HepG2 (cell line): ENCODE results near the gene SLC4A9. TPM values are rescaled to one million over a fixed set of nuclear protein-coding genes. Genes with fewer than 3 reads are reported as not detected.
A peak's percentile ranks its signal among the peaks of the same experiment; 100 is the strongest.

Experiments
- ATAC-seq: fragments of 200-7000 bp; cut with Tn5 transposase; 3 replicates; pipeline ENCODE4 v1.9.1; 2020; ENCODE audit warnings: mild to moderate bottlenecking, moderate library complexity
- BruUV-seq: library from RNA; stranded (reverse); fragments of 400-500 nt; replicated peaks from 2 replicates; lab custom pipeline; 2021; lab: Mats Ljungman, UMichigan
- CTCF ChIA-PET: fragments of 300-600 bp; formaldehyde crosslinking; extraction: SDS; loops from one replicate; lab custom pipeline; 2021; ENCODE audit warnings: low total read pairs, inconsistent platforms, low intra/inter-chr PET ratio; lab: Yijun Ruan, JAX
- POLR2A ChIA-PET: fragments of 350-600 bp; sonication (Branson Sonifier 250); formaldehyde crosslinking; loops from one replicate; lab custom pipeline; 2020; ENCODE audit warnings: antibody characterized with exemption, inconsistent platforms; lab: Yijun Ruan, JAX
- DNase-seq: peaks from one replicate; pipeline ENCODE4 v3.0.0-alpha.2; 2015; ENCODE audit warnings: low spot score
- FAIRE-seq: peaks from 3 replicates; lab custom pipeline; 2011; peaks lifted over from hg19 to GRCh38; lab: Jason Lieb, UNC
- H2AFZ ChIP-seq: one replicate; pipeline ENCODE4 v1.6.1; 2011; ENCODE audit warnings: low read length, inconsistent platforms
- H3K27ac ChIP-seq: fragments of 300-600 bp; 3 replicates; pipeline ENCODE4 v1.8.0; 2011; ENCODE audit warnings: mixed run types, mild to moderate bottlenecking, mixed read lengths, low read length, inconsistent platforms; ENCODE audit not compliant: insufficient read depth; ENCODE audit errors: extremely low read length
- H3K27me3 ChIP-seq, 2 experiments: fragments of 200-600 bp in 1 of 2; 2 replicates in 1 of 2; 3 replicates in 1 of 2; pipeline versions ENCODE4 v1.6.0 to v1.8.0; 2011; ENCODE audit warnings: low read length in 2 of 2, mild to moderate bottlenecking in 2 of 2, moderate library complexity in 2 of 2, inconsistent platforms in 1 of 2; ENCODE audit not compliant: insufficient read depth in 2 of 2, control insufficient read depth in 1 of 2
- H3K36me3 ChIP-seq, 2 experiments: fragments of 200-600 bp in 1 of 2; replicated peaks in 1 of 2; 2 replicates in 1 of 2; 3 replicates in 1 of 2; pipeline versions ENCODE4 v1.5.1 to v1.8.0; 2011; ENCODE audit warnings: low read length in 2 of 2, inconsistent platforms in 1 of 2; ENCODE audit not compliant: insufficient read depth in 2 of 2, control insufficient read depth in 1 of 2
- H3K4me1 ChIP-seq: 2 replicates; pipeline ENCODE4 v1.5.1; 2012; ENCODE audit warnings: low read length, inconsistent platforms; ENCODE audit not compliant: insufficient read depth
- H3K4me2 ChIP-seq: 2 replicates; pipeline ENCODE4 v1.6.0; 2011; ENCODE audit warnings: low read depth, low read length, inconsistent platforms
- H3K4me3 ChIP-seq, 3 experiments: fragments of 200-600 bp in 1 of 3; sonication (generic), shearing (Covaris generic) in 1 of 3; replicated peaks in 1 of 3; 2 replicates each; pipeline ENCODE4 v1.5.1; 2011 to 2016; ENCODE audit warnings: low read length in 3 of 3, inconsistent platforms in 2 of 3, low read depth in 2 of 3, mild to moderate bottlenecking in 2 of 3, control low read depth in 1 of 3, mixed read lengths in 1 of 3; ENCODE audit not compliant: insufficient read depth in 1 of 3
- H3K79me2 ChIP-seq: one replicate; pipeline ENCODE4 v1.6.1; 2011; ENCODE audit warnings: low read length, inconsistent platforms; ENCODE audit not compliant: insufficient read depth
- H3K9ac ChIP-seq: 2 replicates; pipeline ENCODE4 v1.6.0; 2011; ENCODE audit warnings: mild to moderate bottlenecking, low read depth, low read length, inconsistent platforms; ENCODE audit not compliant: insufficient read depth
- H3K9me3 ChIP-seq: 2 replicates; pipeline ENCODE4 v1.5.1; 2012; ENCODE audit warnings: mild to moderate bottlenecking, low read length
- H4K20me1 ChIP-seq: 2 replicates; pipeline ENCODE4 v1.6.0; 2011; ENCODE audit warnings: inconsistent platforms, mild to moderate bottlenecking, low read length, moderate library complexity; ENCODE audit not compliant: insufficient read depth
- AGO2 ChIP-seq: fragments of 200-400 bp; formaldehyde crosslinking; optimal IDR thresholded peaks from 2 replicates; pipeline ENCODE3; 2017; ENCODE audit warnings: mild to moderate bottlenecking, low read depth, low read length, moderate library complexity
- BCL3 ChIP-seq: sonication (generic); formaldehyde crosslinking; IDR thresholded peaks from 2 replicates; pipeline ENCODE4 v1.5.1; 2020; ENCODE audit warnings: mild to moderate bottlenecking, missing genetic modification reagents, moderate library complexity
- FOSL2 ChIP-seq: sonication (generic); formaldehyde crosslinking; IDR thresholded peaks from 2 replicates; pipeline ENCODE4 v1.4.0; 2020; ENCODE audit warnings: missing genetic modification reagents
- GATAD2A ChIP-seq: IDR thresholded peaks from 2 replicates; pipeline ENCODE4 v1.6.1; 2016
- IRX3 ChIP-seq: sonication (generic); formaldehyde crosslinking; IDR thresholded peaks from 2 replicates; pipeline ENCODE4 v1.8.1; 2023; ENCODE audit warnings: mild to moderate bottlenecking, low read depth, missing genetic modification reagents, borderline replicate concordance
- NFYB ChIP-seq: sonication (generic); formaldehyde crosslinking; IDR thresholded peaks from 2 replicates; pipeline ENCODE4 v1.4.0; 2020; ENCODE audit warnings: missing genetic modification reagents
- RFX5 ChIP-seq: IDR thresholded peaks from 2 replicates; pipeline ENCODE4 v1.6.1; 2011; ENCODE audit warnings: low read depth, low read length, improper control_type of control experiment
- RNF2 ChIP-seq: fragments of 450-650 bp; conservative IDR thresholded peaks from 2 replicates; pipeline ENCODE4 v1.6.1; 2016; ENCODE audit warnings: low read depth
- SPEN ChIP-seq: sonication (generic); formaldehyde crosslinking; IDR thresholded peaks from 2 replicates; pipeline ENCODE4 v1.5.1; 2020; ENCODE audit warnings: low read depth, mild to moderate bottlenecking, missing genetic modification reagents
- THAP8 ChIP-seq: sonication (generic); formaldehyde crosslinking; IDR thresholded peaks from 2 replicates; pipeline ENCODE4 v1.5.1; 2020; ENCODE audit warnings: missing genetic modification reagents, mild to moderate bottlenecking, borderline replicate concordance
- ZBTB7B ChIP-seq: sonication (generic); formaldehyde crosslinking; IDR thresholded peaks from 2 replicates; pipeline ENCODE4 v1.4.0; 2020; ENCODE audit warnings: missing genetic modification reagents
- ZNF10 ChIP-seq: sonication (generic); formaldehyde crosslinking; IDR thresholded peaks from 2 replicates; pipeline ENCODE4 v1.4.0; 2020; ENCODE audit warnings: mild to moderate bottlenecking, low read depth, missing genetic modification reagents, borderline replicate concordance
- ZNF329 ChIP-seq: sonication (generic); formaldehyde crosslinking; IDR thresholded peaks from 2 replicates; pipeline ENCODE4 v1.9.0; 2021; ENCODE audit warnings: low read depth, mild to moderate bottlenecking, missing genetic modification reagents
- ZNF550 ChIP-seq: sonication (generic); formaldehyde crosslinking; IDR thresholded peaks from 2 replicates; pipeline ENCODE4 v1.4.0; 2020; ENCODE audit warnings: mild to moderate bottlenecking, missing genetic modification reagents, borderline replicate concordance
- WGBS: methylation state at CpG from one replicate; pipeline ENCODE4 v1.1.6; 2017; ENCODE audit warnings: low lambda C conversion rate; 5-methylcytosine and 5-hydroxymethylcytosine counted together
- in situ Hi-C: cut with HindIII; loops from 2 replicates; pipeline ENCODE4 v1.10.0; 2017; ENCODE audit warnings: low pct_unique_long_range_greater_than_20kb; ENCODE audit not compliant: extremely low pct_ligation_motif_present
- intact Hi-C: fragments of 100-400 bp; cut with micrococcal nuclease; formaldehyde crosslinking; loops from one replicate; pipeline ENCODE4 v1.10.0; 2022; ENCODE audit not compliant: unreplicated experiment
- polyA plus RNA-seq, 8 experiments: library from polyadenylated mRNA; depleted of rRNA in 3 of 8; stranded (reverse) in 7 of 8; unstranded in 1 of 8; fragments of >200 nt; fragmentation: Illumina TruSeq in 4 of 8; extraction: Trizol in 4 of 8; gene quantifications; 2 replicates each; pipeline versions ENCODE4 v1.2.1 to v1.2.3, GENCODE V29; 2011 to 2016; ENCODE audit warnings: low read depth in 4 of 8, missing spikeins in 1 of 8, mixed read lengths in 1 of 8; ENCODE audit not compliant: insufficient read depth in 1 of 8
- total RNA-seq, 5 experiments: library from RNA; depleted of rRNA; stranded (reverse); fragments of >200 nt; fragmentation: Illumina TruSeq; extraction: Trizol; gene quantifications; 2 replicates each; pipeline ENCODE4 v1.2.3, GENCODE V29; 2016; ENCODE audit warnings: low read depth in 1 of 5
- TF ChIP-seq, protein P1 (sequence below): IDR thresholded peaks from 2 replicates; pipeline ENCODE4 v1.6.1; 2016; ENCODE audit warnings: low read depth, missing genetic modification reagents, missing compliant biosample characterization

SLC4A9 gene
- total and polyA plus RNA-seq, 2 of the 13 experiments (the other 11 are each of a cell fraction or from before 2014, with no cell fraction given), result not detected

DNA sequence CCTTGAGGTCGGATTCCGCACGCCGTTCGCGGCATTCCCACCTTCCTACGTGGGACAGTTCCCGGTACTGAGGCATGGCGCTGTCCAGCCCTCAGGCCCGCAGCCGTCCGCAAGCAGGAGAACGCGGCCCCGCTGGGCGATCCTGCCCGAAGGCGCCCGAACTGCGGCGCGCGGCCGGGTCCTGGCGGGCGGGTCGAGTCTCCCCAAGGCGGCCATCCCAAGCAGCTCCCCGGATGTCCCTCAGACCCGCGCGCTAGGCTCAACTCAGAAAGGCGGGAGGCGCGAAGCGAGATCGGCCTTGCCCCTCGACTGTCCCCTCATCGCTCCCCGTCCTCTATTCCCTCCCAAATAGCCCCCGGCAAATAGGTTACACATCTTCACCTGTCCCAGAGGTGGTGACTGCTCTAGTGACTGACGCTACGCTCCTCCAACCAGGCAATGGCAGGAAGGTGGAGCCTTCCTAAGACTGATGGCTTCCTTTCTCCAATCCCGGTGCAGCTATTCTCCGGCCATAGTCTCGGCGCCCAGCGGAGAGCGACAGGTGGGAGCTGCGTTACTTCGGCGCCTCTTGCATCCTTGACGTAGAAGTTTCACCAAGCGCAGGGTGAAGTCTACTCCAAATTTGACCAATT, 40.9 kb downstream of the SLC4A9 start:
- in situ Hi-C loops, result no loop called here
- Histone ChIP-seq H3K36me3 (no peaks in the 10 kb centered on the region), H3K9me3 (no peaks in the 10 kb centered on the region), H3K9ac (peak overlapping the region; percentile 94), H3K4me2 (peak overlapping the region; percentile 67), H3K4me3 (peak overlapping the region; percentile 72 to 89 (median 76)), H3K27ac (peak overlapping the region; percentile 97), H2AFZ (peak overlapping the region; percentile 88), H3K79me2 (peaks cover 57% of the 10 kb centered on the region), H4K20me1 (peaks cover 31% of the 10 kb centered on the region), H3K4me1 (peaks cover 42% of the 10 kb centered on the region), H3K27me3 (no peaks in the 10 kb centered on the region; a peak in 1 of 5 replicates)
- FAIRE-seq, result no peak
- intact Hi-C loops, result loop anchor here (1.0 to 10.0 kb wide), 4 partner anchors 18 to 318 kb away; partner anchors contain the start of genes CYSTM1, IK and NDUFA2
- ChIA-PET POLR2A (interaction anchor here (0.5 to 2.7 kb wide), 23 partner anchors 8 to 325 kb away, joined by 3 to 17 read pairs (median 5); partner anchors contain the start of genes EIF4EBP3, HARS1, HARS2 and HBEGF), CTCF (no interaction called here)
- ATAC-seq, result peak; percentile 86
- DNase-seq, result peak; percentile 96
- WGBS, result under 1% methylated on average over 14 of the region's 54 CpGs
- BruUV-seq, result no TSS peak
- TF ChIP-seq AGO2 (peak; percentile 72), SPEN (CRISPR knock-in tag) (peak; percentile 64; the same call in 1 of the 2 replicates), ZNF10 (CRISPR knock-in tag) (no peak), RNF2 (0 out of 2 replicates have a peak, but pooled peaks have one; percentile 26), THAP8 (no peak), RFX5 (no peak), IRX3 (no peak), FOSL2 (CRISPR knock-in tag) (0 out of 2 replicates have a peak, but pooled peaks have one; percentile 20), BCL3 (CRISPR knock-in tag) (peak; percentile 95), ZNF550 (CRISPR knock-in tag) (0 out of 2 replicates have a peak, but pooled peaks have one; percentile 82), NFYB (no peak), GATAD2A (0 out of 2 replicates have a peak, but pooled peaks have one; percentile 13), ZBTB7B (CRISPR knock-in tag) (no peak), ZNF329 (CRISPR knock-in tag) (peak; percentile 71; the same call in 1 of the 2 replicates)
- TF ChIP-seq, protein P1, sequence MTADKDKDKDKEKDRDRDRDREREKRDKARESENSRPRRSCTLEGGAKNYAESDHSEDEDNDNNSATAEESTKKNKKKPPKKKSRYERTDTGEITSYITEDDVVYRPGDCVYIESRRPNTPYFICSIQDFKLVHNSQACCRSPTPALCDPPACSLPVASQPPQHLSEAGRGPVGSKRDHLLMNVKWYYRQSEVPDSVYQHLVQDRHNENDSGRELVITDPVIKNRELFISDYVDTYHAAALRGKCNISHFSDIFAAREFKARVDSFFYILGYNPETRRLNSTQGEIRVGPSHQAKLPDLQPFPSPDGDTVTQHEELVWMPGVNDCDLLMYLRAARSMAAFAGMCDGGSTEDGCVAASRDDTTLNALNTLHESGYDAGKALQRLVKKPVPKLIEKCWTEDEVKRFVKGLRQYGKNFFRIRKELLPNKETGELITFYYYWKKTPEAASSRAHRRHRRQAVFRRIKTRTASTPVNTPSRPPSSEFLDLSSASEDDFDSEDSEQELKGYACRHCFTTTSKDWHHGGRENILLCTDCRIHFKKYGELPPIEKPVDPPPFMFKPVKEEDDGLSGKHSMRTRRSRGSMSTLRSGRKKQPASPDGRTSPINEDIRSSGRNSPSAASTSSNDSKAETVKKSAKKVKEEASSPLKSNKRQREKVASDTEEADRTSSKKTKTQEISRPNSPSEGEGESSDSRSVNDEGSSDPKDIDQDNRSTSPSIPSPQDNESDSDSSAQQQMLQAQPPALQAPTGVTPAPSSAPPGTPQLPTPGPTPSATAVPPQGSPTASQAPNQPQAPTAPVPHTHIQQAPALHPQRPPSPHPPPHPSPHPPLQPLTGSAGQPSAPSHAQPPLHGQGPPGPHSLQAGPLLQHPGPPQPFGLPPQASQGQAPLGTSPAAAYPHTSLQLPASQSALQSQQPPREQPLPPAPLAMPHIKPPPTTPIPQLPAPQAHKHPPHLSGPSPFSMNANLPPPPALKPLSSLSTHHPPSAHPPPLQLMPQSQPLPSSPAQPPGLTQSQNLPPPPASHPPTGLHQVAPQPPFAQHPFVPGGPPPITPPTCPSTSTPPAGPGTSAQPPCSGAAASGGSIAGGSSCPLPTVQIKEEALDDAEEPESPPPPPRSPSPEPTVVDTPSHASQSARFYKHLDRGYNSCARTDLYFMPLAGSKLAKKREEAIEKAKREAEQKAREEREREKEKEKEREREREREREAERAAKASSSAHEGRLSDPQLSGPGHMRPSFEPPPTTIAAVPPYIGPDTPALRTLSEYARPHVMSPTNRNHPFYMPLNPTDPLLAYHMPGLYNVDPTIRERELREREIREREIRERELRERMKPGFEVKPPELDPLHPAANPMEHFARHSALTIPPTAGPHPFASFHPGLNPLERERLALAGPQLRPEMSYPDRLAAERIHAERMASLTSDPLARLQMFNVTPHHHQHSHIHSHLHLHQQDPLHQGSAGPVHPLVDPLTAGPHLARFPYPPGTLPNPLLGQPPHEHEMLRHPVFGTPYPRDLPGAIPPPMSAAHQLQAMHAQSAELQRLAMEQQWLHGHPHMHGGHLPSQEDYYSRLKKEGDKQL, result no peak
